ENCODE data around the gene ARNT2.
A peak's percentile ranks its signal among the peaks of the same experiment; 100 is the strongest.

The ARNT2 gene

GRCh38 chr15:80581976-80582375, 177.8 kb downstream of the ARNT2 start:
- Histone ChIP-seq H3K9ac (ENCODE audit: low read depth, low read length, poor library complexity) (no peak overlapping the region), H3K4me3 (ENCODE audit: low read length in 2 of 2) (no peak overlapping the region), H3K36me3 (replicated peaks in 1 of 2; ENCODE audit: control insufficient read depth in 2 of 2, insufficient read depth in 2 of 2, low read length in 2 of 2) (peaks cover 36 to 89% of the 10 kb centered on the region in 2 donors), H3K27ac (replicated peaks; ENCODE audit: low read length) (no peak overlapping the region), H3K27me3 (ENCODE audit: control insufficient read depth in 3 of 3, insufficient read depth in 3 of 3, low read depth in 1 of 3, low read length in 3 of 3) (no peaks in the 10 kb centered on the region), H2BK15ac (ENCODE audit: low read length) (no peak overlapping the region), H2BK5ac (ENCODE audit: low read length) (no peak overlapping the region), H3K14ac (ENCODE audit: low read length) (no peak overlapping the region), H2BK120ac (ENCODE audit: low read depth, low read length) (no peak overlapping the region), H3K9me3 (replicated peaks in 1 of 2; ENCODE audit: control insufficient read depth in 2 of 2, insufficient read depth in 1 of 2, low read depth in 1 of 2, low read length in 2 of 2) (no peaks in the 10 kb centered on the region), H2AFZ (ENCODE audit: low read length) (no peak overlapping the region), H2AK5ac (ENCODE audit: low read depth, low read length) (no peak overlapping the region), H3K23ac (ENCODE audit: low read depth, low read length, poor library complexity) (no peak overlapping the region), H4K8ac (ENCODE audit: low read depth, low read length) (no peak overlapping the region), H3K4me2 (ENCODE audit: insufficient read depth, low read length, poor library complexity, severe bottlenecking) (no peak overlapping the region), H3K4ac (ENCODE audit: low read length) (no peak overlapping the region), H4K91ac (ENCODE audit: low read depth, low read length, poor library complexity) (no peak overlapping the region), H3K79me1 (ENCODE audit: low read depth, low read length) (no peaks in the 10 kb centered on the region), H3K4me1 (ENCODE audit: control insufficient read depth in 2 of 2, insufficient read depth in 1 of 2, low read depth in 1 of 2, low read length in 2 of 2) (peaks cover 0 to 10% of the 10 kb centered on the region in 2 donors), H2BK12ac (ENCODE audit: low read length) (no peak overlapping the region), H3K18ac (ENCODE audit: low read length) (no peak overlapping the region)
- no CpG with 5 or more reads among the region's 7 CpGs for WGBS, 2 donors (ENCODE audit: extremely low coverage in 2 of 2, insufficient read length in 2 of 2, insufficient replicate concordance in 1 of 2)
- DNase-seq (ENCODE audit: low spot score): no peak

GRCh38 chr15:80582816-80583423, 178.7 kb downstream of the ARNT2 start:
- Histone ChIP-seq H3K4me2 (ENCODE audit: insufficient read depth, low read length, poor library complexity, severe bottlenecking) (no peak overlapping the region), H3K27me3 (ENCODE audit: control insufficient read depth in 3 of 3, insufficient read depth in 3 of 3, low read depth in 1 of 3, low read length in 3 of 3) (no peaks in the 10 kb centered on the region), H3K36me3 (replicated peaks in 1 of 2; ENCODE audit: control insufficient read depth in 2 of 2, insufficient read depth in 2 of 2, low read length in 2 of 2) (peaks cover 30 to 87% of the 10 kb centered on the region in 2 donors), H3K9me3 (replicated peaks in 1 of 2; ENCODE audit: control insufficient read depth in 2 of 2, insufficient read depth in 1 of 2, low read depth in 1 of 2, low read length in 2 of 2) (no peaks in the 10 kb centered on the region), H2BK12ac (ENCODE audit: low read length) (no peak overlapping the region), H3K27ac (replicated peaks; ENCODE audit: low read length) (no peak overlapping the region), H2AK5ac (ENCODE audit: low read depth, low read length) (no peak overlapping the region), H3K4ac (ENCODE audit: low read length) (no peak overlapping the region), H2BK5ac (ENCODE audit: low read length) (no peak overlapping the region), H3K14ac (ENCODE audit: low read length) (no peak overlapping the region), H3K18ac (ENCODE audit: low read length) (no peak overlapping the region), H3K9ac (ENCODE audit: low read depth, low read length, poor library complexity) (peak overlapping the region; percentile 21), H3K23ac (ENCODE audit: low read depth, low read length, poor library complexity) (no peak overlapping the region), H3K79me1 (ENCODE audit: low read depth, low read length) (no peaks in the 10 kb centered on the region), H4K91ac (ENCODE audit: low read depth, low read length, poor library complexity) (no peak overlapping the region), H2AFZ (ENCODE audit: low read length) (no peak overlapping the region), H2BK15ac (ENCODE audit: low read length) (no peak overlapping the region), H4K8ac (ENCODE audit: low read depth, low read length) (no peak overlapping the region), H3K4me3 (ENCODE audit: low read length in 2 of 2) (no peak overlapping the region), H2BK120ac (ENCODE audit: low read depth, low read length) (no peak overlapping the region), H3K4me1 (ENCODE audit: control insufficient read depth in 2 of 2, insufficient read depth in 1 of 2, low read depth in 1 of 2, low read length in 2 of 2) (peaks cover 0 to 12% of the 10 kb centered on the region in 2 donors)
- WGBS, 2 donors (ENCODE audit: extremely low coverage in 2 of 2, insufficient read length in 2 of 2, insufficient replicate concordance in 1 of 2): no CpG with 5 or more reads among the region's 15 CpGs
- no peak for DNase-seq (ENCODE audit: low spot score)

GRCh38 chr15:80584561-80584964, 180.4 kb downstream of the ARNT2 start:
- no peak overlapping the region for H3K23ac ChIP-seq (ENCODE audit: low read depth, low read length, poor library complexity)
- H3K18ac ChIP-seq (ENCODE audit: low read length): no peak overlapping the region
- no peak overlapping the region for H2BK15ac ChIP-seq (ENCODE audit: low read length)
- no peaks in the 10 kb centered on the region for H3K27me3 ChIP-seq (ENCODE audit: control insufficient read depth in 3 of 3, insufficient read depth in 3 of 3, low read depth in 1 of 3, low read length in 3 of 3)
- no peak overlapping the region for H3K4ac ChIP-seq (ENCODE audit: low read length)
- no peak overlapping the region for H3K14ac ChIP-seq (ENCODE audit: low read length)
- H3K4me1 ChIP-seq (ENCODE audit: control insufficient read depth in 2 of 2, insufficient read depth in 1 of 2, low read depth in 1 of 2, low read length in 2 of 2): peaks cover 0 to 7% of the 10 kb centered on the region in 2 donors
- no peak overlapping the region for H2BK5ac ChIP-seq (ENCODE audit: low read length)
- no peak for DNase-seq (ENCODE audit: low spot score)
- H2AFZ ChIP-seq (ENCODE audit: low read length): no peak overlapping the region
- H3K79me1 ChIP-seq (ENCODE audit: low read depth, low read length): no peaks in the 10 kb centered on the region
- no peak overlapping the region for H3K27ac ChIP-seq (replicated peaks; ENCODE audit: low read length)
- WGBS, 2 donors (ENCODE audit: extremely low coverage in 2 of 2, insufficient read length in 2 of 2, insufficient replicate concordance in 1 of 2): no CpG with 5 or more reads among the region's 7 CpGs
- H3K4me2 ChIP-seq (ENCODE audit: insufficient read depth, low read length, poor library complexity, severe bottlenecking): no peak overlapping the region
- no peaks in the 10 kb centered on the region for H3K9me3 ChIP-seq (replicated peaks in 1 of 2; ENCODE audit: control insufficient read depth in 2 of 2, insufficient read depth in 1 of 2, low read depth in 1 of 2, low read length in 2 of 2)
- H4K8ac ChIP-seq (ENCODE audit: low read depth, low read length): no peak overlapping the region
- no peak overlapping the region for H2BK120ac ChIP-seq (ENCODE audit: low read depth, low read length)
- H3K4me3 ChIP-seq (ENCODE audit: low read length in 2 of 2): no peak overlapping the region
- H3K9ac ChIP-seq (ENCODE audit: low read depth, low read length, poor library complexity): no peak overlapping the region
- H2BK12ac ChIP-seq (ENCODE audit: low read length): no peak overlapping the region
- no peak overlapping the region for H2AK5ac ChIP-seq (ENCODE audit: low read depth, low read length)
- no peak overlapping the region for H4K91ac ChIP-seq (ENCODE audit: low read depth, low read length, poor library complexity)
- H3K36me3 ChIP-seq (replicated peaks in 1 of 2; ENCODE audit: control insufficient read depth in 2 of 2, insufficient read depth in 2 of 2, low read length in 2 of 2): peaks cover 31 to 96% of the 10 kb centered on the region in 2 donors

DNA sequence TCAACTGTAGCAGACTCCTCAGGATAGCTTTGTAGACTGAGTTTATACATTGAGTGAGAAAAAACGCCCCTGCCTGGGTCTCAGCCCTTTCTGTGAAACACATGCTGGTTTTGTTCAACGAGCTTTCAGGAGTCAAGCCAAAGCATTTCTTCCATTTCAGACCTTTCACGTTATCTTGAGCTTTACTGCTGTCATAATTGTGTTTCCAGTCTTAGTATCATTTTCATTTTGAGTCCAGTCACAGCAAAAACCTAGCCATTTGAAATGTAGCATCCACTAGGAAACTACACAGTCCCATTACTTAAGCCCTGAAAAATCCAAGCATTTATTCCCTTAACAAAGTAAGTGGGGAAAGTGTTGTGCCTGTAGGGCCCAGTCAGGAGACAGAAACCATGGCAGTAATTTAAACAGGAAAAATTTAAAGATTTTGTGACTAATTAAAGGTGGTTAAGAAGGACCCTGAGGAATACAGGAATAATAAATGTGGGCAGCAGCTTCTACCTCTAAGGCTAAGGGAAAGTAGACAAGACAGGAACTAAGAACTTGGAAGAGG, 180.9 kb downstream of the ARNT2 start:
- Histone ChIP-seq H3K36me3 (replicated peaks in 1 of 2; ENCODE audit: control insufficient read depth in 2 of 2, insufficient read depth in 2 of 2, low read length in 2 of 2) (peaks cover 32 to 95% of the 10 kb centered on the region in 2 donors), H2AK5ac (ENCODE audit: low read depth, low read length) (no peak overlapping the region), H4K8ac (ENCODE audit: low read depth, low read length) (no peak overlapping the region), H3K18ac (ENCODE audit: low read length) (no peak overlapping the region), H3K79me1 (ENCODE audit: low read depth, low read length) (no peaks in the 10 kb centered on the region), H3K9me3 (replicated peaks in 1 of 2; ENCODE audit: control insufficient read depth in 2 of 2, insufficient read depth in 1 of 2, low read depth in 1 of 2, low read length in 2 of 2) (no peaks in the 10 kb centered on the region), H2BK12ac (ENCODE audit: low read length) (no peak overlapping the region), H2AFZ (ENCODE audit: low read length) (no peak overlapping the region), H3K23ac (ENCODE audit: low read depth, low read length, poor library complexity) (no peak overlapping the region), H3K4ac (ENCODE audit: low read length) (no peak overlapping the region), H4K91ac (ENCODE audit: low read depth, low read length, poor library complexity) (no peak overlapping the region), H2BK5ac (ENCODE audit: low read length) (no peak overlapping the region), H2BK15ac (ENCODE audit: low read length) (no peak overlapping the region), H2BK120ac (ENCODE audit: low read depth, low read length) (no peak overlapping the region), H3K4me2 (ENCODE audit: insufficient read depth, low read length, poor library complexity, severe bottlenecking) (no peak overlapping the region), H3K4me1 (ENCODE audit: control insufficient read depth in 2 of 2, insufficient read depth in 1 of 2, low read depth in 1 of 2, low read length in 2 of 2) (peaks cover 0 to 3% of the 10 kb centered on the region in 2 donors), H3K14ac (ENCODE audit: low read length) (no peak overlapping the region), H3K4me3 (ENCODE audit: low read length in 2 of 2) (no peak overlapping the region), H3K27ac (replicated peaks; ENCODE audit: low read length) (no peak overlapping the region), H3K9ac (ENCODE audit: low read depth, low read length, poor library complexity) (no peak overlapping the region), H3K27me3 (ENCODE audit: control insufficient read depth in 3 of 3, insufficient read depth in 3 of 3, low read depth in 1 of 3, low read length in 3 of 3) (no peaks in the 10 kb centered on the region)
- no CpG with 5 or more reads among the region's 3 CpGs for WGBS, 2 donors (ENCODE audit: extremely low coverage in 2 of 2, insufficient read length in 2 of 2, insufficient replicate concordance in 1 of 2)
- DNase-seq (ENCODE audit: low spot score): no peak

All from neuronal stem cell (in vitro differentiated cells).